Measurements from ENCODE around the gene NOS1AP.
A peak's percentile ranks its signal among the peaks of the same experiment; 100 is the strongest.
"Not testable (repeated sequence)": the region's sequence is repeated elsewhere in the genome, so short reads cannot be mapped to it uniquely, and the experiment has no call there.

Gene NOS1AP

DNA sequence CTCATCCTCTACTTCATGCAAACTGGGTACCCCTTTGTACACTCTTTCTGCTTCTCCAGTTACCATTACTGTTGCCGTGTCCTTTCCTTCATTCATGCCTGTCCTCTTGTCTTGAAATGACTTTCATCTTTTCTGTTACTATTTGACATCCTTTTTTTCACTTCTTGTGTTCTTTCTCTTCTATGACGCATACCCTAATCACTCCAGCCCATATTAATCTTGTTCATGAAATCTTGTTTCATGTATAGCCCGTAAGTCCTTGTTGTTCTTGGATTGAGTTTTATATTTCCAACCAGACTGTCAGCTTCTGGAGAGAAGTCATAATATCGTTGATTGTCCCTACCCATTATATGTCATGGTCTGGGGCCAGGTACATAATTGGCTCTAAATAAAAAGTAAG lies 126.1 kb downstream of the NOS1AP start:
- no peak for DNase-seq (ENCODE audit: low spot score)

DNA sequence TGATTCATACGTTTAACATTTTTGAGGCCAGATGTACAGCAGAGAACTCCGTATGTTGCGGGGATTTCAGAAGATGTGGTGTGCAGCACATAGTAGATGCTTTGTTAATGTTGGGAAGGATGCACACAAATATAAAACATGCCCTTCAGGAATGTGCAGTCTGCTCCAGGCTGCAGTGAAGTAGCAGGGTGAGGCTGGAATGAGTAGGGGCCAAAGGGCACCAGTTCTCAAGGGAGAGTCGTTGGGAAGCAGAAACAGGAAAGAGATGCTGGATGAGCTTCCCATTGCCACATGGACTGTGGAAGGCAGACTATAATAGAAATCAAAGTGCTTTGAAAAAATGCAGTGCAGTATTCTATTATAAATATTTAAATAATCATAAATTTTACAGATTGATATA lies 126.9 kb downstream of the NOS1AP start:
- no peak for DNase-seq (ENCODE audit: low spot score)

DNA sequence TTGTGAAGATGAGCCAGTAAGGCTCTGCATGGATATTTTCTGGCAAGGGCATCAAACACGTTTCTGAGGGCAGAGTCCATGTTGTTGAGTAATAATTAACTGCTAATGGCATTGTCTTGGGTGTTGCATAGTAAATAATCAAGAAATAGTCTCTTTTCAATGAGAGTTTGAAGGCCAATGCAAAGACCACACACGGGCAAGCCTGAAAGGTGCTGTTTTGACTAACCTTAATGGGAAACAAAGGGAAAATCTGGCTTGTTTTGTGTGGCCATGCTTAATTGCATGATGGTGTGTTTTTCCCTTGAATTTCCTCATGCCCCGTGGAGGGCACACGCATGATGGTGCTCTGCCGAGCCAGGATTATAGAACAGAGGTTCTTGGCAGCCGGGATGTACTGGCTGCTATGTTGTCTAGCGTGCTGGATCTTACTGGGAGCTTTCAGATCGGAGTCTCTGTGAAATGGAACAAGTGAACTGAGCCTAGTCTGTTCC lies 127.6 kb downstream of the NOS1AP start:
- DNase-seq (ENCODE audit: low spot score): no peak

DNA sequence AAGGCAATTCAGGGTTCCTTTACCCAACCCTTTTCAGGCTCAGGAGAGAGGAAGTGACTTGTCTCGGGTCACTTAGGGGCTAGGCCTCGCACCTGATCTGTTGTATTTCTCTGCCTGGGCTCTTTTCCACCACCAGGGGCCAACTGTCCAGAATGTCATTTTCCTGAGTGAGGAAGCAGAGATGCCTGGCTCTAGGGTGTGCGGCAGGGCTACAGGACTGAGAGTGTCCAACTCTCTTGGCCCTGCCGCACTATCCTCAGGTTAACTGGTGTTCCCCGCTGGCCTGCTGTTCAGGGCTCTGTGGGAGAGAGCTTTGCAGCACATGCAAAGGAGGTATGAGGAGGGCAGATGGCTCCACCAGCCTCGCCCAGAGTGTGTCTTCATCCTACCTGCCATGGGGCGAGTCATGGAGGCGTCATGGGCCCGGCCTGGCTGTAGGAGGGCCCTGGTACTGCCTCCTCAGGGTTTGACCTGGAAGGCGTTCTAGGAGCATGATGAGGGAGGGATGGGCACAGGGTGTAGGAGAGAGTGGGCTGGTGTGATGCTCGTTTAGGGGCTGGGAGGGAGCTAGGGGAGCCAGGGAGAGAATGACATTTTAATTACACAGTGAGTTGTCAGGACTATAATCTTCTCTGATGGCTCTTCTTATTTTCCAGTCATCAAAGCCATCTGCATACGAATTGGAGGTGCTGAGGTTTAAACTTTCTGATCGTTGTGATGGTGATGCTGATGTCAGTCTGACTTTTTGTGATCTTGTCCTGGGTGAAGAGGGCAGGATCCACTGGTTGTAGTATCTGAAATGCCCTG lies 128.3 kb downstream of the NOS1AP start:
- no peak for DNase-seq (ENCODE audit: low spot score)

DNA sequence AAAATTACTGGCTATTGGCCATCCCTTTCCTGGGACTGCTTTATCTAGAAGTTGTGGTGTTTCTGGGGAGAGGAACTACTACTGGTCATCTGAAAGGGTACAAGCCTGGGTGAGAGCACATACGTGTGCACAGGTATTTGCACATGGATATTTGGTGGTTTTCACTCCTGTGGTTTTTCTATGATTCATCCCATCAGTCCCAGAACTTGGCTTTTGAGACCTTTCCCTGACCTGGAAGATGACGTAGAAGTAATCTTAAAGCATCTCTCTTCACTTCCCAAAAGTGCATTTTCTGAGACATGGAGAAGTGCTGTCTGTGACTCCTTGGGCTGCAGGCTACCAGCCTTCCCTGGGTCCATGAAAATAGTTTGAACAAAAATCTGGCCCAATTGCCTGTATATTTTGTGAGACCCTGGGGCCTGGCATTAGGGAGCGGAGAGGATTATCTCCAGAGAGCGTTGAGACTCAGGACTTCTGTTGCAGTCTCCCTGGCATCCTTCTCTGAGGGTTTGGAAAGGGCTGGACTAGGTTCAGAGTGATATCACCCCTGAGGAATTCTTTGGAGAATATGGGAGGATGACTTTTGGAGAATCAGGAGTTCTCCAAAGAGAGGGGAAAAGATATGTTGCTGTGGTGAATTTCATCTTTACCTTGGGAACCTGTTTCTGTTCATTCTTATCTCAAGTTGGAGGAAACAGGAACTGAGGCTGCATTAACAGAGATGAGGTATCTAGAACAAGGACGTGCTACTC lies 130.8 kb downstream of the NOS1AP start:
- DNase-seq (ENCODE audit: low spot score): no peak

DNA sequence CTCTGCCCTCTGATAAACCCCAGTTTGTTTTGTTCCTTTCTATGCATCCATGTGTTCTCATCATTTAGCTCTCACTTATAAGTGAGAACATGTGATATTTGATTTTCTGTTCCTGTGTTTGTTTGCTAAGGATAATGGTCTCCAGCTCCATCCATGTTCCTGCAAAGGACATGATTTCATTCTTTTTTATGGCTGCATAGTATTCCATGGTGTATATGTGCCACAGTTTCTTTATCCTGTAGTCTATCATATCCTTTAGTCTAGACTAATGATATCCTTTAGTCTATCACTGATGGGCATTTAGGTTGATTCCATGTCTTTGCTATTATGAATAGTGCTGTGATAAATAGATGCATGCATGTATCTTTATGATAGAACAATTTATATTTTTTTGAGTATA lies 131.6 kb downstream of the NOS1AP start:
- DNase-seq (ENCODE audit: low spot score): not testable (repeated sequence)

DNA sequence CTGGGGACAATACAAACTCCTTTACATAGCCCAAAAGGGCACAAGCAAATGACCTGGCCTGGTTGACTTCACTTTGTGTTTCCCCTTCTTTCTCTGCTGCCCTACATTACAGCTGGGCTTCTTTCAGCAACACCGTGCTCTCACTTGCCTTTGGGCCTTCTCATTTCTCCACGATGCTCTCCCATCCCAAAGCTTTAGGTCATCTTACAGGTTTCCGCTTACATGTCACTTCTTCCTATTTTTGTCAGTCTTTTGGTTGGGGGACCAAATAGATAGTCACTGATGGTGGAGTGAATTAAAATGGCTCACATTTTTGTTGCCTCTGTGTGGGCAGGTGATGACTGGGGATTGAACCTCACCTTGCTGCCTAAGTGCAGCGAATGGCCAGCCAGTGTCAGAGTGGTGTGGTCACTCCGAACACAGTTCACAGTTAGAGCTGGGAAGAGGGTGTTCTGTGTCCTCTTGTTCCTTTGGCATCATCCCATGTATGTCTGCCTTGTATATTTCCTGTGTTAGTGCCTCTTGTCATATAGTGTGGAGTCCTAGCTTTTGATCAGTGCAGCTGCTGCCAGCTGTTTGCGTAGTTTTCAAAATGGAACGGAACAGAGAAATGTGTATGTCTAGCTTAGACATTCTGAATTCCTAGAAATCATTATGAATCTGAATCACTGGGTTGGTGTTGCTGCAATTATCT lies 134.8 kb downstream of the NOS1AP start:
- no peak for DNase-seq (ENCODE audit: low spot score)

DNA sequence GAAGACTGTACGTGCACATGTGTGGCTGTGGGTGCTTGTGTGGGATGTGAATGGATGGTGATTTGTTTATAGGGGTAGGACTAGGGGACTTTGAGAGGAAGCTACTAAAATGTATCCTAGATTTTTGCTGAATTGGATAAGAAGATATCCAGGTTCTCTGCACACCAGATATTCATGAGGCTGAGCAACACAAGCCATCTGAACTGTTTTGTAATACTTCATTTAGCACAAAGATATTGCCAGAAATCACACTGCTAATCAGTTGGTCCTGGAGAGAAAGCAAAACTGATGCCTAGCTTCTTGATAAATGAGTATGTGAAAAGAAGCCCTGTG lies 135.3 kb downstream of the NOS1AP start:
- DNase-seq (ENCODE audit: low spot score): no peak

DNA sequence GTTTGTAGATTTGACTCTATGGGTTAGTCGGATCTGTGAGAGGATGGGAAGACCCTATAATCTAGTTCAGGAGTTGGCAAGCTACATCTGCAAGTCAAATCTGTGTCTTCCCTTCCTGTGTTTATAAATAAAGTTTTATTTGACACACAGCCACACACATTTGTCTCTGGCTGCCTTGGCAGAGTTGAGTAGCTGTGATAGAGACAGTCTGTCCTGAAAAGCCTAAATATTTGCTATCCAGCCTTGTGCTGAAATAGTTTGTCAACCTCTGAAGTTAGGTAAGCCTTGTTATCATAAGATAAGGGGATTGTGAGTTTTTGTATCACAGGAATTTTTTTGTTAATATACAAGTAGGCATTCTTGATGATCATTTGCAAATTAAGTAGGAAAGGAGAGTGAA lies 136.8 kb downstream of the NOS1AP start:
- DNase-seq (ENCODE audit: low spot score): no peak

DNA sequence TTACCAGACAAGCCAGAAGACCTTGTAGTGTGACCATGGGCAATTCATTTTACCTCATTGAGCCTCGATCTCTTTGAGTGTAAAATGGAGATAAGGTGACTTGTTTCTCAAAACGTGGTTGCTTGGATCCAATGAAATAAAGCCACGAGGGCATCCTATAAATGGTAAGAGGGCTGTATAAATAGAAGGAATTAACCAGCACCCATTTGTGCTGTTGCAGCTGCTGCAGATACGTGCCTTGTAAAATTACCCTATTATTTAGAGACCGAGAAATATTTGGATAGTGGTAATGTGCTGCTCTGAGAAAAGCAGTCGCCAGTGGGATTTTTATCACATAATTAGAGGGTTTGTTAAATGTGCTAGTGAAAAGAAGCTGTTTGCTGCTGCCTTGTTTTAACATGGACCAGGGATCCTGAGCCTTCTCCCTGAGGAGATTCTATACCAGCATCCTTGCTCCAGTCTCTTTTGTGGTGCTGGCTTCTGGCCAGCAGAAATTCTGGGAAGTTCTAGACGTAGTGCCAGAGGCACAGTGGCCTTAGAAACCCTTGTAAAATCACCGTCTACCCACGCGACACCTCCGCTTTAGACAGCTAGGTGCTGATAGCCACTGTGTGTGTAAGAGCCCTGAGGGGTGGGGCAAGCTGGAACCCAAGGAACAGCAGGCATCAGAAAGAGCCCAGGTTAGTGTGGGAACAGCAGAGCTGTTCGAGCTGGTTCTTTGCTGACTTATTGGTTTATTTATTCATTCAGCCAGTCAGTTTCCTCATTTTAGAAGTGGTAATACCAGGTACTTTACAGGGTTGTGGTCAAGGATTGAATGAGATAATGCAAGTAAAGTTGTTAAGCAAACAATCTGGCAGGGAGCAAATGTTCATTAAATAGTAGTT lies 137.5 kb downstream of the NOS1AP start:
- DNase-seq (ENCODE audit: low spot score): no peak

DNA sequence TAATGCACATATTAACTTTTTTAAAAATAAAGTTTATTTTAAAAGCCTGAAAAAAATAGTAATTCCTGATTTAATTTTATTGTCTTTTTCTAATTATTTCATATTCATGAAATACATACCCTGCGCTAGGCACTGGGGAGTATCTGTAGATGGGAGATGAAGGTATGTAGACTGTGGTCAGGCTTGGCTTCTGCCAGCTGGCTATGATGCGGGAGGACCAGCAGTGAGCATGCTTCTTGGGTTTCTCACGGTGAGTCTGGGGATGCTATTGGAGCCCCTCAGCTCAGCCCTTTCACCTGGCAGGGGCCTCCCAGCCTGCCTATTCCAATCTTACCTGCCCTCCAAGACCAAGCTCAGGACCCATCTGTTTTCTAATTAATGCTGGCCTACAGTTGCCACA lies 138.4 kb downstream of the NOS1AP start:
- DNase-seq (ENCODE audit: low spot score): no peak

DNA sequence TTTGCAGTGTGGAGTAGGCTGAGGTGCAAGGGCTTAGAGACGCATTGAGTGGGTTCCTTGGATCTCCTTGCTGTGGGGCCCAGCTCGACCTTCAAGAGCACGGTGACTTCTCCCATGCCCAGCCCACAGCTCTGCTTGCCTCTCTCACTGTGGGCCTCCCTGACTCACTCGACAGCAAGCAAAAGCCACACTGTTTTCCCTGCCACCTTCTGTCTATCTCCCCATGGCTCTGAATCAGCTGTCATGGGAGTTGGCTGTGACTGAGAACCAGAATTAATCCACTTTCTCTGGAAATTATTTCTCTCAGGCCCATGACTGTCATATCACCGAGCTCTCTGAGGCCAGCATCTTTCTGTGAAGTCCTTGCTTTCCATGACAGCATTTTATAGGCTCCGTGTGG lies 140.7 kb downstream of the NOS1AP start:
- no peak for DNase-seq (ENCODE audit: low spot score)

DNA sequence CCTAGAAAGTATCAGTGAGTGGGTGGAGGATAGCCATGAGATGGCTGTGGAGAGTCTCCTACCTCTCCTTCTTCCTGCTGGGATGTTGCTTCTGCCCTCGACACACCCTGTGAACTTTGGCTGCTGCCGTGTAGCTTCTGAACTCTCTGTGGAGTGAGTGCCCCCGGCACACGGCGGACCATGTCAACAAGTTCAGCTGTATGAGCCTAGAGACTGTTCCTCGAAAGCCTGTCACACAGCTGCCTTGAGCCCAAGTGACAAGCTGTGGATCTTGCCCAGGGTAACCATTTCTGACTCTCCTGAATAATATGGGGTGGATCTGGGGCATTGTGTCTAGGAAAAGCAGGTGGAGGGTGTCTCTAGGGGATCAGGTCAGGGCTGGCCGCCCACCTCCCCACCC lies 143.2 kb downstream of the NOS1AP start:
- no peak for DNase-seq (ENCODE audit: low spot score)

DNA sequence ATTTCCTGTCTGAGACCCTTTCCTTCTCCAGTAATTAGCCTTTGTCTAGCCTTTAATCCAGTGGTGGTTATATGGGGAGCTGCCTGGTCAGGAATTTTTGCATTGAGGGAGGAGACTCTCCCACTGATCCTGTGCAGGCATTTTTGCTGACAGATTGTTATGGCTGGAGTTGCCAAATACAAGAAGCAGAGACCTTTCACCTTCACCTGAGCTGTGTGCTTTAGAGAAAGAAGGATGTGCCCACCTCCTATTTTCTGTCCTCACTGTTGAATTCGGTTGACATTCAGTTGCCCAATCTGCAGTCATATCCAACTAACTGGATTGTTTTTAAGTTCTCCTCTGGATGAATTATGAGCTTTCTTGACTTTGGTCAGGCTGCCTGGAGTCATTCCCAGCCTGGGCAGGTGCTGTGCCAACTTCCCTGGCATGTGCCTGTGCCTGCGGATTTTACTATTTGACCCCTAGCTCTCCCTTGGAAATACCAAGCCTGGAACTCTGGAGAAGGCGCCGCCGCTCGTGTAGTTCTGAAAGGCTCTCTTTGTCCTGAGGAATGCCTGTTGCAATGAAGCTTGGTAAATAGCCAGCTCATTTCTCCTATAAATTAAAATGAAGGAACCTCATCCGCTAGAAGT lies 143.9 kb downstream of the NOS1AP start:
- peak; percentile 68 for DNase-seq (ENCODE audit: low spot score)

DNA sequence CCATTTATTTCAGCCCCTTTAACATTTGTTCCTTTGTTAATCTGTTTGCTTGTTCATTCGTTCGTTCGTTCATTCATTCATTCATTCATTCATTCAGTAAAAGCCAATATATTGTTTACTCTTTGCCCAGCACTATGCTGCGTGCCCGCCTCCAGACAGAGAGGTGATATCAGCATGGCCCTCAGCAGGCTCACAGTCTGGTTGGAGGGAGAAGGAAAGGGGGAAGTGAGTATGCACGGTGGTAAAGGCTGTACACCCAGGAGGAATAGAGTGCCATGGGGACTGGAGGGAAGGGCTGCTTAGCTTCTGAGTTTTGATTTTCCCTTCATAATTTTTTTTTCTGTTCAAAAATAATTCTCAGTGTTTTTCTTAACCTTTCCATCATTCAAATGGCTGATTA lies 144.7 kb downstream of the NOS1AP start:
- DNase-seq (ENCODE audit: low spot score): no peak

DNA sequence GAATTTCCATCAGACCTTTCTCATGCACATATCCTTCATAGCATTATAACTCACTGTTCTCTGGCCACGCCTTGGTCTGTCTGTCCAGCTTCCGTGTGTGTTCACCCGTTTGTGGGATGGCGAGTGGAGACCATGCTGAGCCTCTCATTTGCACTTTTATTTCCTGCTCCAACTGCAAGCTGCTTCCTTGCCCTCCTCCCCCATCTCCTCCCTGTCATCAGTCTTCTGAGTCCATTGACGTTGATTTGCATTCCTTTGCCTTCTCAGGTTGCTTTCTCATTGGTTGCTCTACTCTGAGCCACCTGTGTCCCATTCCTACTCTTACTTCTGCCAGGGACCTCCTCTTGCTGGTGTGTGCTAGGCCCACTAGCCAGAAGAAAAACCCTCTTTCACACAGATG lies 146.4 kb downstream of the NOS1AP start:
- DNase-seq (ENCODE audit: low spot score): no peak

DNA sequence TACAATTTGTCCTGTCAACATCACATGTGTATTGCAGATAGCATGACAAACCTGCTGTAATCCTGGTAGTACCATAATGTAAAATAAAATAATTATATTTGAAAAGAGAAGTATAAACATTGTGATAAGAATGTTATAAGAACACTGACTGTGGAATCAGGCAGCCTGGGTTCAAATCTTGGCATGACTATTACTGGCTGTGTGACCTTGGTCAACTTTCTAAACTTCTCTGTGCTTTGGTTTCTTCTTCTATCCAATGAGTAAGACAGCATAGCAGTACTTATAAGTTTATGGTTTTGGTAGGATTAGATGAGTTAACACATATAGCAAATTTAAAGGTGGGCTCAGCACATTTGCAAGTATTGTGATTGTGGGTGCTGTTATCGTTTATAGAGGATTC lies 147.1 kb downstream of the NOS1AP start:
- no peak for DNase-seq (ENCODE audit: low spot score)

DNA sequence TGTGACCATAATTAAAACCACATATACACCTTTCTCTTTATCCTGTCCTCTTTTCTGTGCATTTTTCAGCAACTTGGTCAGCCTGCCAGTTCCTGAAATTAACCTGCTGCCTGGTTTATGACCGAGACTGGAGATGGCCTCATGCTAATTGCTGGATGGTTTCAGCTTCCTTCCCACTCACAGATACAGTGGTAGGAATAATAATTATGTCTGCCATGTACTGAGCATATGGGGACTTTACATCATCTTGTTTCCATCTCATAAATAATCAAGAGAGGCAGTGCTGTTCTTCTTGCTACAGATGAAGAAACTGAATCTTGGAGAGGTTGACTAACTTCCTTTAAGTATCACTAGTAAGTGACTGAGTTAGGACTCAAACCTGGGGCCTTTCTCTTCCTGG lies 148.2 kb downstream of the NOS1AP start:
- no peak for DNase-seq (ENCODE audit: low spot score)

DNA sequence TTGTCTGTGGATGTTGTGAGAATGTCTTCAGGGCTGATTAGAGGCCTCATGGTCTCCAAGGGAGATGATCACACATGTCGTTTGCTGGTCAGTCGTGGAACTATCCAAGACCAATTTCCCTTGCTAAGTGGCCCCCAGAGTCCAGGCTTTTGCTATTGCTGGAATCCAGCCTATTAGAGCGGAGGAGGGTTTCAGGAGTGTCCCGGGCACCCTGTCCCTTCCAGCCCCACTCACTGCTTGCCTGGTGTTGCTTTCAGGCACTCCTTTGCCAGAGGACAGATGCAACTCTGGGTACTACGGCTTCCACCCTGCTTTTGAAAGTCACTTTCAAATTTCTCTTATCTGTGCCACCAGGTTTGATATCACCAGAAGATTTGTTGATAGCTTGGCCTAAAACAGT lies 149.1 kb downstream of the NOS1AP start:
- DNase-seq (ENCODE audit: low spot score): no peak

DNA sequence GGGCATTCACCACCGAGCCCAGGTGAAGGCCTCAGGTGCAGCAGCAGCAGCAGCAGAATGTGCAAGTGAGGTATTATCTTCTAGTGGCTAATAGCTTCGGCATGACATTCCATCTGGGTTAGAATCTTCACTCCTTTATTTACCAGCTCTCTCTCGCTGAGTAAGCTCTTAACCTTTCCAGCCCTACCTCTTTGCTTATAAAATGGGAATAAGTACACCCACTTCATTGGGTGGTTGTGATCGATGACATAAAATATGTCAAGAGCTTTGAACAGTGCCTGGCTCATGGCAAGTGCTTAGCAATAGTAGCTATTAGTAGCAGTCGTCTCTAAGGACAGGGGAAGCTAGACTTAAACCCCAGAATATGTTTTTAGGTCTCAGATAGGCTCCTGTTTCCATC lies 149.5 kb downstream of the NOS1AP start:
- DNase-seq (ENCODE audit: low spot score): no peak

DNA sequence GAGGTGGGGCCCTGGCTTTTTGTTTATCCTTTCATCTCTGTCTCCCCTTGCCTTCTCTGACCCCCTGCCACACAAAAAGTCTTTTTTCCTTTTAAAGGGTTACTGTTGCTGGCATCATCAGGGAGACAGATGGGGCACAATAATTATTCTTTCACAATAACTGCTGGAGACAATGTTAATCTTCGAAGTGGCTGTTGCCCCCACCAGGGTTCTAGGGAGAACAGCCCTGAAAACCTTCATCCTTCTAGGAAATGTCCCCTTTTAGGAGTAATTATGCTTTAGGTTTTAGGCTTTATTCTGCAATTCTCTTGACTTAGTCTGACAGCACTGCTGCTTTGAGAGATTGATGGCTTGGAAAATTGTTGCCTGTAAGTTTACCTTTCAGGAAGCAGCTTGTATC lies 150.0 kb downstream of the NOS1AP start:
- no peak for DNase-seq (ENCODE audit: low spot score)
